ENCODE data around the gene ZAP70.
"Not testable (repeated sequence)": the region's sequence is repeated elsewhere in the genome, so short reads cannot be mapped to it uniquely, and the experiment has no call there.

ZAP70 gene

GRCh38 chr2:97713296-97714083 lies at the start of gene ZAP70:
Gene ZAP70, plus strand, starts transcription at chr2:97713576. Its CDS starts 10,461 bp downstream, at chr2:97724037.
- peak in 1 of 2 donors; percentile 33 for DNase-seq (ENCODE audit: extremely low read depth in 1 of 2, low read depth in 1 of 2)

GRCh38 chr2:97663626-97663961 lies 49.8 kb upstream of the ZAP70 start:
- DNase-seq (ENCODE audit: extremely low read depth in 1 of 2, low read depth in 1 of 2) = no peak

GRCh38 chr2:97663962-97664635 lies 49.3 kb upstream of the ZAP70 start, which contains the start of gene ACTR1B:
Gene ACTR1B, minus strand, starts transcription at chr2:97664044. Its CDS starts 154 bp downstream, at chr2:97663890.
- DNase-seq (ENCODE audit: extremely low read depth in 1 of 2, low read depth in 1 of 2) = peak; percentile 96 to 98

GRCh38 chr2:97664636-97664970 lies 48.8 kb upstream of the ZAP70 start:
- DNase-seq (ENCODE audit: extremely low read depth in 1 of 2, low read depth in 1 of 2) = no peak

GRCh38 chr2:97669448-97669847 lies 43.9 kb upstream of the ZAP70 start, which contains the start of gene C2orf92:
Gene C2orf92, plus strand, starts transcription at chr2:97669713. Its CDS starts 76 bp downstream, at chr2:97669789.
- no peak for DNase-seq (ENCODE audit: extremely low read depth in 1 of 2, low read depth in 1 of 2)

- no peak for DNase-seq (ENCODE audit: extremely low read depth in 1 of 2, low read depth in 1 of 2)
These were observed 42.9 kb upstream of the ZAP70 start for GRCh38 chr2:97670471-97670870.

GRCh38 chr2:97671526-97671925 lies 41.9 kb upstream of the ZAP70 start:
- DNase-seq (ENCODE audit: extremely low read depth in 1 of 2, low read depth in 1 of 2) = no peak

- DNase-seq (ENCODE audit: extremely low read depth in 1 of 2, low read depth in 1 of 2) = not testable (repeated sequence)
These were observed 40.7 kb upstream of the ZAP70 start for GRCh38 chr2:97672606-97673140.

- peak in 1 of 2 donors; percentile 53 for DNase-seq (ENCODE audit: extremely low read depth in 1 of 2, low read depth in 1 of 2)
These were observed 40.0 kb upstream of the ZAP70 start for GRCh38 chr2:97673182-97673914.

- peak in 1 of 2 donors; percentile 55 for DNase-seq (ENCODE audit: extremely low read depth in 1 of 2, low read depth in 1 of 2)
These were observed 39.5 kb upstream of the ZAP70 start for GRCh38 chr2:97673915-97674283.

GRCh38 chr2:97675430-97676113 lies 37.8 kb upstream of the ZAP70 start:
- no peak for DNase-seq (ENCODE audit: extremely low read depth in 1 of 2, low read depth in 1 of 2)

GRCh38 chr2:97676620-97677019 lies 36.8 kb upstream of the ZAP70 start:
- no peak for DNase-seq (ENCODE audit: extremely low read depth in 1 of 2, low read depth in 1 of 2)

- DNase-seq (ENCODE audit: extremely low read depth in 1 of 2, low read depth in 1 of 2) = no peak
These were observed 35.9 kb upstream of the ZAP70 start for GRCh38 chr2:97677480-97677879.

- DNase-seq (ENCODE audit: extremely low read depth in 1 of 2, low read depth in 1 of 2) = no peak
These were observed 35.1 kb upstream of the ZAP70 start for GRCh38 chr2:97678298-97678697.

GRCh38 chr2:97687235-97687634 lies 26.1 kb upstream of the ZAP70 start:
- DNase-seq (ENCODE audit: extremely low read depth in 1 of 2, low read depth in 1 of 2) = not testable (repeated sequence)

GRCh38 chr2:97688062-97688827 lies 25.1 kb upstream of the ZAP70 start:
- DNase-seq (ENCODE audit: extremely low read depth in 1 of 2, low read depth in 1 of 2) = no peak

GRCh38 chr2:97691166-97691565 lies 22.2 kb upstream of the ZAP70 start:
- no peak for DNase-seq (ENCODE audit: extremely low read depth in 1 of 2, low read depth in 1 of 2)

GRCh38 chr2:97693476-97693875 lies 19.9 kb upstream of the ZAP70 start:
- no peak for DNase-seq (ENCODE audit: extremely low read depth in 1 of 2, low read depth in 1 of 2)

- no peak for DNase-seq (ENCODE audit: extremely low read depth in 1 of 2, low read depth in 1 of 2)
These were observed 17.6 kb upstream of the ZAP70 start for GRCh38 chr2:97695744-97696143.
